ENCODE measurements around the gene SYT15.
"Not testable (repeated sequence)": the region's sequence is repeated elsewhere in the genome, so short reads cannot be mapped to it uniquely, and the experiment has no call there.

SYT15 gene

GRCh38 chr10:46578474-46579178 lies at the start of gene SYT15:
Gene SYT15, plus strand, starts transcription at chr10:46579128. Its CDS starts 41 bp downstream, at chr10:46579169.
- DNase-seq (ENCODE audit: low read depth), result not testable (repeated sequence)

GRCh38 chr10:46529742-46530141 lies 49.2 kb upstream of the SYT15 start:
- DNase-seq (ENCODE audit: low read depth), result not testable (repeated sequence)

- peak; percentile 100 for DNase-seq (ENCODE audit: low read depth)
These were observed 48.4 kb upstream of the SYT15 start for GRCh38 chr10:46530249-46531186.

- not testable (repeated sequence) for DNase-seq (ENCODE audit: low read depth)
These were observed 46.7 kb upstream of the SYT15 start for GRCh38 chr10:46532256-46532655.

GRCh38 chr10:46534828-46535524 lies 44.0 kb upstream of the SYT15 start:
- peak; percentile 61 for DNase-seq (ENCODE audit: low read depth)

- no peak for DNase-seq (ENCODE audit: low read depth)
These were observed 42.8 kb upstream of the SYT15 start for GRCh38 chr10:46536171-46536570.

GRCh38 chr10:46536781-46537180 lies 42.1 kb upstream of the SYT15 start:
- DNase-seq (ENCODE audit: low read depth), result no peak

GRCh38 chr10:46537309-46537708 lies 41.6 kb upstream of the SYT15 start:
- no peak for DNase-seq (ENCODE audit: low read depth)

GRCh38 chr10:46538155-46538554 lies 40.8 kb upstream of the SYT15 start:
- no peak for DNase-seq (ENCODE audit: low read depth)

- DNase-seq (ENCODE audit: low read depth), result peak; percentile 11
These were observed 40.1 kb upstream of the SYT15 start for GRCh38 chr10:46538717-46539426.

GRCh38 chr10:46539596-46540411 lies 39.1 kb upstream of the SYT15 start:
- peak; percentile 65 for DNase-seq (ENCODE audit: low read depth)

- DNase-seq (ENCODE audit: low read depth), result no peak
These were observed 38.4 kb upstream of the SYT15 start for GRCh38 chr10:46540412-46541016.

- DNase-seq (ENCODE audit: low read depth), result peak; percentile 16
These were observed 37.8 kb upstream of the SYT15 start for GRCh38 chr10:46541017-46541661.

GRCh38 chr10:46541735-46542566 lies 37.0 kb upstream of the SYT15 start:
- no peak for DNase-seq (ENCODE audit: low read depth)

- no peak for DNase-seq (ENCODE audit: low read depth)
These were observed 36.1 kb upstream of the SYT15 start for GRCh38 chr10:46542567-46543465.

- no peak for DNase-seq (ENCODE audit: low read depth)
These were observed 35.2 kb upstream of the SYT15 start for GRCh38 chr10:46543466-46544377.
